ENCODE results near the gene NLRP14. TPM values are rescaled to one million over a fixed set of nuclear protein-coding genes. Genes with fewer than 3 reads are reported as not detected.

Gene NLRP14
- total RNA-seq, 2 donors from 2014 or later = under 0.01 to 0.33 TPM

Other genes starting within 250 kb of the NLRP14 start
- gene OR2AG2, start 248.5 kb upstream of the NLRP14 start, total RNA-seq = under 1 TPM; under 0.01 to 0.26 TPM
- not detected for gene OR2AG1, start 237.5 kb upstream of the NLRP14 start, total RNA-seq
- 1 to 10 TPM; 1.0 to 2.3 TPM for gene OR6A2, start 220.8 kb upstream of the NLRP14 start, total RNA-seq
- gene OR10A5, start 174.8 kb upstream of the NLRP14 start, total RNA-seq = not detected
- gene OR10A2, start 157.4 kb upstream of the NLRP14 start, total RNA-seq = not detected
- not detected for gene OR10A4, start 143.9 kb upstream of the NLRP14 start, total RNA-seq
- under 1 TPM in 1 of 2 donors, not detected in 1; 0.78 TPM for gene OR2D2, start 128.0 kb upstream of the NLRP14 start, total RNA-seq
- gene OR2D3, start 99.5 kb upstream of the NLRP14 start, total RNA-seq = not detected
- 1 to 10 TPM; 4.9 to 7.3 TPM for gene ZNF215, start 94.1 kb upstream of the NLRP14 start, total RNA-seq
- 1 to 10 TPM; 2.1 to 4.3 TPM for gene ZNF214, start 133 bp upstream of the NLRP14 start, total RNA-seq
- 1 to 10 TPM in 1 of 2 donors, not detected in 1; 3.3 TPM for gene RBMXL2, start 68.5 kb downstream of the NLRP14 start, total RNA-seq
- gene SYT9, start 231.4 kb downstream of the NLRP14 start, total RNA-seq = 1 to 10 TPM in 1 of 2 donors, not detected in 1; 1.0 TPM

Measured in body of pancreas (tissue), 2 donors.